Mesenteric fat pad (tissue), 1 donor: ENCODE data around the gene ZNF527. TPM values are rescaled to one million over a fixed set of nuclear protein-coding genes. Genes with fewer than 3 reads are reported as not detected.

Source experiments
- total RNA-seq: library from RNA; stranded (reverse); fragmentation: NEBNext Ultra II Directional; extraction: Animal tissue kit (Norgen Biotek cat#: 25700); gene quantifications from one replicate; pipeline ENCODE4 v1.2.1, GENCODE V29; 2021
- donor health status: DM: yes; HTN: yes; CAD: no.

Gene ZNF527
- total RNA-seq, 1 donor from 2014 or later, result 3.0 TPM

Other genes starting within 250 kb of the ZNF527 start
- 7.5 TPM for gene ZNF585A, start 198.4 kb upstream of the ZNF527 start, total RNA-seq
- 11.3 TPM for gene ZNF585B, start 160.6 kb upstream of the ZNF527 start, total RNA-seq
- gene ZNF383, start 152.9 kb upstream of the ZNF527 start, total RNA-seq, result 5.7 TPM
- 5.7 TPM for gene ZNF569, start 96.3 kb downstream of the ZNF527 start, total RNA-seq
- 5.2 TPM for gene ZNF570, start 98.3 kb downstream of the ZNF527 start, total RNA-seq
- gene ZNF793, start 135.8 kb downstream of the ZNF527 start, total RNA-seq, result 2.3 TPM
- gene ZNF571, start 223.7 kb downstream of the ZNF527 start, total RNA-seq, result 5.4 TPM
- 1.8 TPM for gene ZNF540, start 223.8 kb downstream of the ZNF527 start, total RNA-seq